OCI-LY7 (cell line): Measurements from ENCODE around the gene DPP10. TPM values are rescaled to one million over a fixed set of nuclear protein-coding genes. Genes with fewer than 3 reads are reported as not detected.

Experiments used
- BruUV-seq: library from RNA; stranded (reverse); fragments of 400-500 nt; replicated peaks from 2 replicates; lab custom pipeline; 2021; lab: Mats Ljungman, UMichigan
- CTCF ChIA-PET: fragments of 300-600 bp; sonication (Branson Sonifier 250); formaldehyde crosslinking; loops from one replicate; lab custom pipeline; 2022; ENCODE audit warnings: antibody characterized with exemption; ENCODE audit not compliant: unreplicated experiment; lab: Charles Lee
- POLR2A ChIA-PET: fragments of 300-600 bp; sonication (Branson Sonifier 250); formaldehyde crosslinking; loops from one replicate; lab custom pipeline; 2022; ENCODE audit warnings: antibody characterized with exemption; lab: Charles Lee
- DNase-seq: peaks from one replicate; pipeline ENCODE4 v3.0.0-alpha.2; 2015; ENCODE audit warnings: low spot score
- H2AFZ ChIP-seq: fragments of 200-600 bp; sonication (generic), shearing (Covaris generic); 2 replicates; pipeline ENCODE4 v1.6.1; 2014; ENCODE audit warnings: mild to moderate bottlenecking, antibody characterized with exemption, low read length, moderate library complexity
- H3K27ac ChIP-seq: fragments of 200-600 bp; sonication (generic); 2 replicates; pipeline ENCODE4 v1.5.1; 2014; ENCODE audit warnings: mixed run types, low read depth, mild to moderate bottlenecking, moderate library complexity, low read length, inconsistent platforms; ENCODE audit not compliant: poor library complexity, severe bottlenecking
- H3K36me3 ChIP-seq: fragments of 200-600 bp; sonication (generic); 2 replicates; pipeline ENCODE4 v1.6.1; 2014; ENCODE audit warnings: mild to moderate bottlenecking, antibody characterized with exemption, low read length, moderate library complexity, mixed read lengths; ENCODE audit not compliant: insufficient read depth
- H3K4me1 ChIP-seq: fragments of 200-600 bp; sonication (generic); 2 replicates; pipeline ENCODE4 v1.5.1; 2014; ENCODE audit warnings: mild to moderate bottlenecking, low read length; ENCODE audit not compliant: insufficient read depth, poor library complexity, severe bottlenecking
- H3K4me2 ChIP-seq: fragments of 200-600 bp; sonication (generic); 2 replicates; pipeline ENCODE4 v1.6.1; 2014; ENCODE audit warnings: mild to moderate bottlenecking, low read length
- H3K4me3 ChIP-seq: fragments of 200-600 bp; sonication (generic); 2 replicates; pipeline ENCODE4 v1.5.1; 2014; ENCODE audit warnings: mild to moderate bottlenecking, low read depth, low read length; ENCODE audit not compliant: poor library complexity, severe bottlenecking
- H3K79me2 ChIP-seq: fragments of 200-600 bp; sonication (generic); 2 replicates; pipeline ENCODE4 v1.6.1; 2016; ENCODE audit warnings: low read depth, mild to moderate bottlenecking, low read length, moderate library complexity, mixed read lengths; ENCODE audit not compliant: insufficient read depth
- H3K9me2 ChIP-seq: fragments of 200-600 bp; sonication (generic); 2 replicates; pipeline ENCODE4 v1.6.1; 2016; ENCODE audit warnings: mild to moderate bottlenecking, low read length, mixed read lengths; ENCODE audit not compliant: insufficient read depth
- H3K9me3 ChIP-seq: fragments of 200-600 bp; sonication (generic); 2 replicates; pipeline ENCODE4 v1.6.1; 2014; ENCODE audit warnings: mild to moderate bottlenecking, mixed run types, low read length, mixed read lengths
- H4K20me1 ChIP-seq: fragments of 200-600 bp; sonication (generic); 2 replicates; pipeline ENCODE4 v1.6.1; 2014; ENCODE audit warnings: mild to moderate bottlenecking, antibody characterized with exemption, low read length, moderate library complexity, mixed read lengths; ENCODE audit not compliant: insufficient read depth
- EZH2phosphoT487 ChIP-seq: fragments of 200-600 bp; sonication (generic); IDR thresholded peaks from 2 replicates; pipeline ENCODE4 v1.6.1; 2018; ENCODE audit warnings: low read depth, borderline replicate concordance, mild to moderate bottlenecking, mixed run types, antibody characterized with exemption, low read length, moderate library complexity, mixed read lengths
- intact Hi-C: fragments of 100-400 bp; cut with micrococcal nuclease; formaldehyde crosslinking; loops from one replicate; pipeline ENCODE4 v1.10.0; 2022; ENCODE audit not compliant: unreplicated experiment
- total RNA-seq, 2 experiments: library from RNA; depleted of rRNA in 1 of 2; stranded (reverse); fragments of >200 nt in 1 of 2; shearing (Covaris generic) in 1 of 2; gene quantifications; 2 replicates each; pipeline ENCODE4 v1.2.3, GENCODE V29; 2014 to 2022
- TF ChIP-seq, protein P1 (sequence below): fragments of 200-600 bp; sonication (generic); conservative IDR thresholded peaks from 2 replicates; pipeline ENCODE4 v1.5.1; 2014; ENCODE audit warnings: mild to moderate bottlenecking, antibody characterized with exemption, low read length, moderate library complexity, mixed read lengths

DPP10 gene
- total RNA-seq, 2 experiments from 2014 or later, result not detected

DNA sequence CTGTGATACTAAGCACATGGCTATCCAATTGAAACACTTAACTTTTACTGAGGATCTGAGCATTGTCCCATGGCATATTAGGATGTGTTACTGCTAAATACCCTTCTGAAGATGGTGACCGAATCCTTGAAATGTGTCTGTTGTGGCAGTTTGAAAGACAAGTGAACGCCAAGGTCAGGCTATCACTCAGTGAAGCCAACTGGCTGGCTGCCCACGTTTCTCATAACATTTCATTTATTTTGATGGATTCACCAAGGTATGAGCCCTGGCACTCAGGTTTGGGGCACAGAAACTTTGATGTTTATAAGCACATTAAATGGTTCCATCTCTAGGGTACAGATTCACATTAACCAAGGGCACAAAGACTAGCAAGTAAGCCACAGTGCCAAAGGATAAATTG lies 850.3 kb downstream of the DPP10 start:
- Histone ChIP-seq H3K9me2 (no peaks in the 10 kb centered on the region), H3K4me1 (no peaks in the 10 kb centered on the region), H3K9me3 (no peaks in the 10 kb centered on the region), H4K20me1 (no peaks in the 10 kb centered on the region), H2AFZ (no peak overlapping the region), H3K4me3 (no peak overlapping the region), H3K27ac (no peak overlapping the region), H3K79me2 (no peaks in the 10 kb centered on the region), H3K4me2 (no peak overlapping the region), H3K36me3 (no peaks in the 10 kb centered on the region)
- intact Hi-C loops, result no loop called here
- POLR2A ChIA-PET, result no interaction called here
- CTCF ChIA-PET, result no interaction called here
- TF ChIP-seq, protein P1, sequence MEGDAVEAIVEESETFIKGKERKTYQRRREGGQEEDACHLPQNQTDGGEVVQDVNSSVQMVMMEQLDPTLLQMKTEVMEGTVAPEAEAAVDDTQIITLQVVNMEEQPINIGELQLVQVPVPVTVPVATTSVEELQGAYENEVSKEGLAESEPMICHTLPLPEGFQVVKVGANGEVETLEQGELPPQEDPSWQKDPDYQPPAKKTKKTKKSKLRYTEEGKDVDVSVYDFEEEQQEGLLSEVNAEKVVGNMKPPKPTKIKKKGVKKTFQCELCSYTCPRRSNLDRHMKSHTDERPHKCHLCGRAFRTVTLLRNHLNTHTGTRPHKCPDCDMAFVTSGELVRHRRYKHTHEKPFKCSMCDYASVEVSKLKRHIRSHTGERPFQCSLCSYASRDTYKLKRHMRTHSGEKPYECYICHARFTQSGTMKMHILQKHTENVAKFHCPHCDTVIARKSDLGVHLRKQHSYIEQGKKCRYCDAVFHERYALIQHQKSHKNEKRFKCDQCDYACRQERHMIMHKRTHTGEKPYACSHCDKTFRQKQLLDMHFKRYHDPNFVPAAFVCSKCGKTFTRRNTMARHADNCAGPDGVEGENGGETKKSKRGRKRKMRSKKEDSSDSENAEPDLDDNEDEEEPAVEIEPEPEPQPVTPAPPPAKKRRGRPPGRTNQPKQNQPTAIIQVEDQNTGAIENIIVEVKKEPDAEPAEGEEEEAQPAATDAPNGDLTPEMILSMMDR, result no peak
- TF ChIP-seq EZH2phosphoT487, result no peak
- no TSS peak for BruUV-seq
- DNase-seq, result no peak

DNA sequence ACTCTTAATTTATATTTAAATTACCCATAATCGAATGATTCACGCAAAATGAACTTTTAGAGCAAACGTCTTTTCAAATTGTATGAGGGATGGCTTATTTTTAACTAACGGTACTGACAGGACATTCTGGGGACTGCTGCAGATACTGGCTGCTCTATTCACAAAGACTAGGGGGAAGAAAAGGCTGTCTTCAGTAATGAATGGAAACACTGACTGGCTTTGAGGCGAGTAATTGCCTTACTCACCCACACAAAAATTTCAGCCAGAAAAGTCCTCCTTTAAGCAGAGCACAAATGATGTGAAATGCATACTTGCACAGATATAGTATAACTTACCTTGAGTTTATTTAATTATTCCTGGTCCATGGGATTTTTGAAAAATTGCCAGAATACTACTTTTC lies 852.6 kb downstream of the DPP10 start:
- Histone ChIP-seq H3K4me1 (no peaks in the 10 kb centered on the region), H3K79me2 (no peaks in the 10 kb centered on the region), H3K36me3 (no peaks in the 10 kb centered on the region), H2AFZ (no peak overlapping the region), H3K27ac (no peak overlapping the region), H3K4me3 (no peak overlapping the region), H3K9me3 (no peaks in the 10 kb centered on the region), H3K4me2 (no peak overlapping the region), H3K9me2 (no peaks in the 10 kb centered on the region), H4K20me1 (no peaks in the 10 kb centered on the region)
- BruUV-seq, result no TSS peak
- DNase-seq, result no peak
- CTCF ChIA-PET, result no interaction called here
- TF ChIP-seq, protein P1, result no peak
- TF ChIP-seq EZH2phosphoT487, result no peak
- POLR2A ChIA-PET, result no interaction called here
- intact Hi-C loops, result no loop called here

GRCh38 chr2:115297056-115297455 lies 854.6 kb downstream of the DPP10 start:
- no TSS peak for BruUV-seq
- Histone ChIP-seq H2AFZ (no peak overlapping the region), H3K4me3 (no peak overlapping the region), H3K9me3 (no peaks in the 10 kb centered on the region), H3K4me1 (no peaks in the 10 kb centered on the region), H3K4me2 (no peak overlapping the region), H3K27ac (no peak overlapping the region), H4K20me1 (no peaks in the 10 kb centered on the region), H3K79me2 (no peaks in the 10 kb centered on the region), H3K36me3 (no peaks in the 10 kb centered on the region), H3K9me2 (no peaks in the 10 kb centered on the region; the same call in 1 of the 2 replicates)
- no peak for TF ChIP-seq EZH2phosphoT487
- TF ChIP-seq, protein P1, result no peak
- intact Hi-C loops, result no loop called here
- ChIA-PET POLR2A (interaction anchor here (0.5 to 1.7 kb wide), 2 partner anchors 13 to 136 kb away, joined by 3 read pairs; no protein-coding TSS in a partner anchor), CTCF (no interaction called here)
- no peak for DNase-seq
